Measurements from ENCODE around the gene MITD1.
"Not testable (repeated sequence)": the region's sequence is repeated elsewhere in the genome, so short reads cannot be mapped to it uniquely, and the experiment has no call there.

MITD1 gene

DNA sequence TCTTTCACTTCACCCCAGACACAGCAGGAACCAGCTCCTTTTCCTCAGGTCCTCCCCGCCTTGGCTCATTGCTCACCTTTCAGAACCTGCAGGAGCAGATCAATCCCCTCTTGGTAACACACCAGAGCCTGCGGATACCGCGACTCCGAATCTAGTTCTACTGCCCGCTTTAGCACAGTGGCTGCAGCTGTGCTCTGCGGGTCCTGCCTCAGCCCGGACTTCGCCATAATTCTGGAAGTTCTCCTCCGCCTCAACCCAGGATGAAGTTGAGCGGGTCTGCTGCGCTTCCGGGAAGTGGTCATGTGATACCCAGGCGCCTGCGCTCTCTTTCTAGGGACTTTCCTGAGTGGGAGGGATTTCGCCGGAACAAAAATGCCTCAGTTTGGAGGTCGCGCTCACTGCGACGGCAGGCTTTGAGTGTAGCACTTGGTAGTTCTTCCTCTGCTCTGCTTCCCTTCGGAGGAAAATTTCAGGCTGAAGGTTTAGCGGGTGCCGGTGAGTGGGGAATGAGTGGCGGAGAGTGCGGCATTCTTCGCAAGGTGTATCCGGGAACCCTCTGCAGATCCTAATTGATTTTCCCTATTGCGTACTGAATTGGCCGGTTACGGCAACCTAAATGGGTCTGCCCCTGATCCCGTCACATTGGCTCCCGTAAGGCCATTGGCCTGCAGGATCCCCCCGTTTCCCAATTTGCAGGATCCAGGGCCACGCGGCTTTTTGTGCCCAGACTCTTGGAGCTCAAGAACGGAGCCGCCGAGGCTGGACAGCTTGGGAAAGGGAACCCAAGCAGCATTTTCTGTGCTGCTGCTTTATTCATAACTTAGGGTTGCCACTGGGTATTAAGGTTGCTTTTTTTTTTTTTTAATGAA, at the start of gene MITD1, which contains the start of gene MRPL30:
Gene MITD1 (minus strand): TSS at position 304 of the 869 bp plus-strand sequence. CDS start 77 bp downstream, at position 227.
Gene MRPL30 (plus strand): TSS at position 430 of the 869 bp plus-strand sequence. CDS start 5,020 bp downstream, outside the sequence.
- DNase-seq = peak; percentile 88 to 97

DNA sequence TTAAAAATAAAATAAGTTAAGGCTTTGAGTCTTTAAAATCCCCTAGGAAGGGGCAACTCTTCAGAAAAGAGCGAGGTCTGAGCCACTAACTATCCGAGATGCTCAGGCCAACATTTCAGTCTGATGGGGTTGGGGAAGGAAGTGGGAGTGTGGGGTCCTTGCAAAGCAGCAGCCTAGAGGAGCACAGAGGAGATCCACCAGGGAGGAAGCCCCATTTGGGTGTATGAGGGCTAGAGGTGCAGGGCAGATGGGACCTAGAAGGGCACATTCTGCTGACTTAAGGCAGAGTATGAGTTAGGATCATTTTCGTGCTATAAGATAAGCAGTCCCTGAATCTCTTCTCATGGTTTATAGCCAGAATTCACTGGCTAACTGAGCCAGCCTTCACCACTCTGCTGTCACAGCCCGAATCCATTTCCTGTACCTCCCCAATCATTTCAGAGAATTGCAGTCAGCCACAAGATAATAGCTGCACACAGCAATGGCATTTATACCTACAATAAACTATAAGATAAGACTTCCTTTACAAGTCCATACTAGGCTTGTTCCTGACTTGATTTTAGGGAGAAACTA, 37.2 kb upstream of the MITD1 start:
- no peak for DNase-seq

DNA sequence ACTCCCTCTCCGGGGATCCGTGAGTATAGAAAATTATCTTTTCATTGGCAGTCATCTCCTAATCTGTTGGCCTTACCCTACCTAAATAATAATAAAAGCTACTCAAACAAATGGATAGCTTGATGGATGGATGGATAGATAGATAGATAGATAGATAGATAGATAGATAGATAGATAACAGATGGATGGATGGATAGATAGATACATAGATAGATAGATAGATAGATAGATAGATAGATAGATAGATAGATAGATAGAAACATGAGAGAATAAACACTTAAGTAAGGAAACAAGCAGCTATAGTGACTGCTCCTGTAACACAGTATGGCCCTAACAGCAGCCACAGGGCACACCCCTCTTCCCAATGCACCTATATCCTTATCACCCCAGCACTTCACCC, 35.2 kb upstream of the MITD1 start:
- DNase-seq = no peak

DNA sequence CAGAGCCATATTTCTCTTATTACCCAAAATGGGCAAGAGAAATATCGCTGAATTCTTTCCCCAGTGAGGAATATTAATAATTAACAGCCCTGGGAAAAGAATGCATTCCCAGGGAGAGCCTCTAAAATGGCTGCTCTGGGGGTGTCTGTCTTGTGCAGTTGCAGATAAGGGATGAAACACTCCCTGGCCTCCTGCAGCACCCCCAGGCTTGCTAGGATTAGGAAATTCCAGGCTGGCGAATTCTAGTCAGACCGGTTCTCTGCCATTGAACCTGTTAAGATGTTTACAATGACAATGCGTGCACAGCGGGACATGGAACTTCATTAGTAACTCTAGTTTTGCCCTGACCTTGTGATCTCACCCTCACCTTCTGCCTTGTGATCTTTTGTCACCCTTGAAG, 24.6 kb upstream of the MITD1 start:
- no peak for DNase-seq

DNA sequence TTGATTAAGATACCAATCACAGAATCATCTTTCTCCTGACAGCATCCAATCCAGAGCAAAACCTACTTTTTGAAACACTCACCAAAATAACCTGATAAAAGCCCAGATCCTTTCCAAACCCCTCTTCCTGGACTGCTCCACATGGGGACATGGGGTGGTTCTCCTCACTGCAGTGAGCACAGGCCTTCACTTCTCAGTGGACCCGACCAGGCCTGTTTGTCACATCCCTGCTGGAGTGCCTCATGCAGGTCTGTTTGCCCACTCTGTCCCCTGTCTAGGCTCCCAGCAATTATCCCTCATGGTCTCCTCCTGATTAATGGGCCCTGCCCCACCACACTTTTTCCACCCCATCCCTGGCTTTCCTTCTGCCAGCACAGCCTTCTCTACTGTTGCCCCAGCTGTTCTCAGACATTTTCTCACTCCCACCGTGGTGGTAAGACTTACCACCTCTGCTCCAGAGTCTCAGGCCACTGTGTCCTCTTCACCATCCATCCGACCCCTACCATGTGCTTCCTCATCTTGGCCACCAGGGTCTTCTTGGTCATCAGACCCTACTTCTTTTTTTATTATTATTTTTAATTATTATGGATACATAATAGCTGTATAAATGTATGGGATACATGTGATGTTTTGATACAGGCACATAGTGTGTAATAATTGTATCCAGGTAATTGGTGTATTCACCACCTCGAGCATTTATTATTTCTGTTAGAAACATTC, 21.3 kb upstream of the MITD1 start:
- no peak for DNase-seq

DNA sequence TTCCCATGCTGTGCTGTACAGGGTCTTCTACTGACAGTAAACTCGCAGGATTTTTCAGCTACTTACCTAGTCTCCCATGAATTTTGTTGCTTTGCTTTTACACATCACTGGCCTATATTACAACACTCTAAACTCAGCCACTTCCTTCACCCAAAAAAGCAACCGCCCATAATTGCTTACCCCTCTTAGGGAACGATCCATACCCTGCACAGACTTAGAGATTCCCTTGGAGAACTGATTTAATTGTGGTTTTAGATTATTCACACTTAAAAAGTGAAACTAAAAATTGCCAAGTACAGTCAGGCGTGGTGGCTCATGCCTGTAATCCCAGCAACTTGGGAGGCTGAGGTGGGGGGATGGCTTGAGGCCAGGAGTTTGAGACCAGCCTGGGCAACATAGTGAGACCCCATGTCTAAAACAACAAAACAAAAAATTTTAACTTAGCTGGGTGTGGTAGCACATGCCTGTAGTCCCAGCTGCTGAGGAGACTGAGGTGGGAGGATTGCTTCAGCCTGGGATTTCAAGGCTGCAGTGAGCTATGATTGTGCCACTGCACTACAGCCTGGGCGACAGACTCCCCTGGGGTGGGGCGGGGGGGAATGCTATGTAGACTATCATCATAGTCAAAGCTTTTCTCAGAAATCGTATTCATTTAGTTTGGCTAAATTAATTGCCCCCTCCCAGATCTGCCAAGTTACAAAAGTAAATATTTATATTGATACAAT, 19.4 kb upstream of the MITD1 start:
- no peak for DNase-seq

DNA sequence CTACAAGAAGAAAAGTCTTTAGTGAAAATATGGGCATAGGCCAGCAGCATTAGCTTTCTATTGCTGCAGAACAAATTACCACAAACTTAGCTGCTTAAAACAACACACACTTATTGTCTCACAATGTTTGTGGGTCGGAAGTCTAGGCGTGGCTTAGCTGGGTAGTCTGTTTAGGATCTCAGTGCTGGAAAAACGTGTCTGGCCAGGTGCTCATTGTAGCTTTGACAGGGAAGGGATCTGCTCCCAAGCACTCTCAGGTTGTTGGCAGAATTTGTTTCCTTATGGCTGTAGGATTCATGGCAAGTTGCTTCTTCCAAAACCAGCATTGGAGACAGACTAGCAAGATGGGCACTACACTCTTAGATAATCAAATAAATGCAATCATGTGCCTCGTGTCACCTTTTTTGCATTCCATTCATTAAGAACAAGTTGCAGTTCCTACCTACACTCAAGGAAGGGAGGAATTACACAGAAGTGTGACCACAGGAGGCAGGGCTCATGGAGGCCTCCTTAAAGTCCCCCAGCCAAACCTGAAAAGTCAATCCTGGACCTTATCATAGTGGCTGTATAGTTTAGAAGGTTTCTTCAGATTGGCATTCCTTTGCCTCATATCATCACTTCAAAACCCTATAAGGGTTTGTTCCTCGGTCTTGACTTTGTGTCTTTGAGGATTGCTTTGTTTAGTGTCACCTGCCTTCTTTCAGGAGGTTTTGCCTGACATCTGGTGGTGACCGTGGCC, 17.4 kb upstream of the MITD1 start:
- DNase-seq = no peak

DNA sequence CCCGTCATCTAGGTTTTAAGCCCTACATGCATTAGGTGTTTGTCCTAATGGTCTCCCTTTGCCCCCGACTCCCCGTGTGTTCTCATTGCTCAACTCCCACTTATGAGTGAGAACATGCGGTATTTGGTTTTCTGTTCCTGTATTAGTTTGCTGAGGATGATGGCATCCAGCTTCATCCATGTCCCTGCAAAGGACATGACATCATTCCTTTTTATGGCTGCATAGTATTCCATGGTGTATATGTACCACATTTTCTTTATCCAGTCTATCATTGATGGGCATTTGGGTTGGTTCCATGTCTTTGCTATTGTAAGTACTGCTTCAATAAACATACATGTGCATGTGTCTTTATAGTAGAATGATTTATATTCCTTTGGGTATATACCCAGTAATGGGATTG, 11.5 kb upstream of the MITD1 start:
- DNase-seq = not testable (repeated sequence)

DNA sequence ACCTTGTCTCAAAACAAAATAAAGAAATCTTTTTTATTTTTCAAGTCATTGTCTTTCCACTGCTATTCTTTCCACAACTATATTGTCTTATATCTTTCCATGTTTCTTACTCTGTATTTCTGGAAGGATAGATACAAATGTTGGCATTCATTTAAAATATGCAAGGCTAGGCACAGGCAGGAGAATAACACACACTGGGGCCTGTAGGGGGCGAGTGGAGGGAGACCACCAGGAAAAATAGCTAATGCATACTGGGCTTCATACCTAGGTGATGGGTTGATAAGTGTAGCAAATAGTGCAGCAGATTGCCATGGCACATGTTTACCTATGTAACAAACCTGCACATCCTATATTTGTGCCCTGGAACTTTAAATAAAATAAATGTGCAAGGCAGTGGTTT, 9.7 kb upstream of the MITD1 start:
- DNase-seq = no peak

DNA sequence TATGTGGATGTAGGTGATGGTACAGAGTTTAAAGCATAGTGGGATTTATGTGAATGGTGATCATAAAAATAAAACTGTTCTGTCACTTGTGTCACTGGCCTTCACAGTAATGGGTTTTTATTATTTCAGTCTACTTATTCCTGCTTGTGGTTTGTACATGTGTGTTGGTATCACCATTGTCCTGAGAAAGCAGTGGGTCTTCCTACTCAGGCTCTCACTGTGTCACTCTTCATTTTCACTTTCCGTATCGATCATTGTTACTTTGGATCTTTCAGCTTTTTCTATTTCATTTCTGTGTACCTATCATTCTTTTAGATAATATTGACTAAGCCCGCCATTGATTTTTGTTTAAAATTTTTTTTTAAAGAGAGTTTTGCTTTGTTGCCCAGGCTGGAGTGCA, 7.5 kb upstream of the MITD1 start:
- no peak for DNase-seq

DNA sequence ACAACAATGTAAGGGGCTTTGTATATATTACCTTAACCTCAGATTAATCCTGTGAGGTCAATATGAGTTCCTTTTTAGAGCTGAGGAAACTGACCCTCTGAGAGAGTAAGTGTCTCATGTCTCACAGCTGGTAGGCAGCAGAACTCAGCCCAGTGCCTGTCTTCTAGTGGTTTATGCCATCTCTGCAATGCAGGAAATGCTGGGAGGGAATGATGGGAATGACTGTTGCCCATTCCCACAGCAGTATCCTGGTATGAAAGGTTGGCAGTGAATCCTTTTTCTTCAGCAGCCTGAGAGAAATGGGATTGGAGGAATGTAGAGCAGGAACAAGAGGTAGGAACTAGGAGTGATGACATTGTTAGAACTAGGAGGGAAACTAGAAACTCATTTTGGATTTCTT, 6.2 kb upstream of the MITD1 start:
- no peak for DNase-seq

DNA sequence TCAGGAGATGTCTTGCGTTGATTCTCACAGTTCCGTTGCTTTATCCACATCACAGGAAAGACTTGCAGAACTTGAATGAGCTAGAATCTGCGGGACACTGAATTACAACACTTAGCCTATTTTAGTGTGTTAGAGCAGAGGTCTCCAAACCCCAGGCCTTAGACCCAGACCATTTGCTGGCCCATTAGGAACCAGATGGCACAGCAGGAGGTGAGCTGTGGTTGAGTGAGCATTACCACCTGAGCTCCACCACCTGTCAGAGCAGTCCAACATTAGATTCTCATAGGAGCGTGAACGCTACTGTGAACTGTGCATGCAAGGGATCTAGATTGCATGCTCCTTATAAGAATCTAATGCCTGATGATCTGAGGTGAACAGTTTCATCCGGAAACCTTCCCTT, 4.0 kb upstream of the MITD1 start:
- no peak for DNase-seq

DNA sequence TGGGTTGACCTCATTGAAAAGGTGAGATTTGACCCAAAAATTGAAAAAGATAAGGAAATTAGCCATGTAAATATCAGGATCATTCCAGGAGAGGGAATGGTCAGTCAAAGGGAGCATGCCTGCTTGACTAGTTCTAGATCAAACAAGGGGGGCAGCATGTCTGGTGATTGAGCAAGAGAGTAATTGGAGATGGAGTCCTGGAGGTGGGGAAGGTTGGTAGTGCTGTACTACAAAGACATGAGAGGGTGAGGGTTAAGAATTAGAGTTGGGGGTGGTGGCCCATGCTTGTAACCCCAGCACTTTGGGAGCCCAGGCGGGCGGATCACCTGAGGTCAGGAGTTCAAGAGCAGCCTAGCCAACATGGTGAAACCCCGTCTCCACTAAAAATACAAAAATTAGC, 2.2 kb upstream of the MITD1 start:
- no peak for DNase-seq

DNA sequence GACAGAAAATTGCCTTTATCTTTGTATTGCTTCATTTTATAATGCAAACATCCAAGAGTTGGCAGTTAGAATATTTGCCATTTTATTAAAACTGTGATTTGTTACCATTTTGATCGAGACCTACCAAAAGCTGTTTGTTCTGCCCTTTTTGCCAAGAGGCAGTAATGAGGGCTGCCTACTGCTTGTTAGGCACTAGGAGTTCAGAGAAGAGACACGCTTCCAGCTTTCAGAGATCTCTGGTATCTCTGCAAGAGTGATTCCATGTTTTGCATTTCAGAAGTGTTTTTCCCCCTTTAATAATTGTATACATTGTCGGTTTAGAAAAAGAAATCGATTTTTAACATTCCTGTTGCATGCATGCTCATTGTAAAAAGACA, 754 bp upstream of the MITD1 start:
- peak in 1 of 2 experiments; percentile 23 for DNase-seq

DNA sequence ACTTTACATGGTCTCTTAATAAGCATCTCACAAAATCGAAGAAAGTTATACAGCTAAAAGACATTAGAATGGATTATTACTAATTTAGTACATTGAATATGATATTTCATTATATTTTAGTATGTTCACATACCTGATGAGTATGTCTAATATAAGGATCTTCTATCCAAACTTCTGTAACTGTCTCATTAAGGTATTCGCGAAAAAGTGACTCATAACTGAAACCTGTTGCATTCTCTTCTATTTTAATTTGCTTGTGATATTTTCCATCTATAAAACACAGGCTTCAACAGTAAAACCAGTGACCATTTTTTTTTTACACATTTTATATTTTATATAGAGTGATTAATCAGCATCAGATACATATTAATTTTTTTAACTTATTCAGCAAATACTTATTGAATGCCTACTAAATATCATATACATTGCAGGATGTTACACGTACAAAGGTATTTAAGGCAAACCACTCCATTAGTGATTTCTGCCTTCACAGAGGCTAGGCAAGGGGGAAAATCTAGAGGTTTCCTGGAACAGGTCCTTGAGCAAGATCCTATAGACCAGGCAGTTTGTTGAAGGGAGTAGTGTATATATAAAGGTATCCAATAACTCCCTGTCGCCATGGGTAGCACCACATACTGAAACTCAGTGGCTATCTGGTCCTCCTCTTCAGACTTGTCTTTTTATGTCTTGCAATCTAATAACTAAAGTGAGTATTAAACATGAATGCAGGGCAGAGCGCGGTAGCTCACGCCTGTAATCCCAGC, 9.3 kb downstream of the MITD1 start:
- DNase-seq = no peak

DNA sequence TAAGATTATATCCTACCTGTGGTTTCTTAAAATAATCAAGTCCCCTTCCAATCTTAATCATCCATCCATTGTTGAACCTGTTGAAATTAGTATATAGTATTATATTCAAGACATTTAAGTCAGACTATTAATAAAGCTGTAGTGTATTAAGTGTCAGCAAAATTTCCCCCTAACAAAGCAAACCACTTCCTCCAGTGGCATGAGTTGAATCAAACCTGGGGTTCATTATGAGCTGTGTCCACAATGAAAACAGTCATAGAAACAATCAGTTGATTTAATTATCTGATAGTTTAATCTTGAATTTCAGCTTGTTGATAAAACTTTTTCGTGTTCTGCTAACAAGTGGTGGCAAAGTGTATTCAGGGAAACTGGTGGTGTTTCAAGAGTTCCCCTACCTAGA, 11.3 kb downstream of the MITD1 start:
- no peak for DNase-seq

DNA sequence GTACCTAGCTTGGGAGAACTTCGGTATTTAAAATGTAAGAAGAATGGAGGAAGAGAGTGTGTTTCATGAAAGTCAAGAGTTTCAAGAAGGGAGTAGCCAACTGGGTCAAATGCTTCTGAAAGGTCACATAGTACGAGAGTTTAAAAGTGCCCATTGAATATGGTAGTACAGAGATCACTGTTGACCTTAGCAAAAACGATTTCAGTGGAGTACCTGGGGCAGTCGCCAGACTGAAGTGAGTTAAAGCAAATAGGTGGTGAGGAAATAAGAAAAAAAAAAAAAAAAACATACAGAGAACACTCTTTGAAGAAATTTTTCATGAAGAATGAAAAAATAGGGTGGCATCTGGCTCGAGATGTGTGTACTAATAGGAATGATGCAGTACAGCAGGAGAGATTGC, 14.6 kb downstream of the MITD1 start:
- no peak for DNase-seq

DNA sequence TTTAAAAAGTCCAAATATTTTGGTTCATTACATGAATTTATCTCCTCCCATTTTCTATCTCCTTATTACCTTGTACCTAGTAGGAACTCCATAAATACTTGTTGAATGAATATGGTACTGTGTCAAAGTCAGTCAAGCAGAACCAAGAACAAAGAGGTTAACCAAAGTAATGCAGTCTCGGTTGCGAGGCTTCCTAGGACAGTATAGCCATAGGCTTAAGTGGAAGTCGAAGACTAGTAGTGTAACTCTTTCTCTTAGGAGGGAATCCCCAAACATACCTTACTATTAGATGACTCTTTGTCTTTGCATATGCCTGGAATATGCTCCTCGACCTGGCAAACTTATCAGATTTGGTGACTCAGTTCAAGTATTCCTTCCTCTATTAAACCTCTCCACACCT, 21.3 kb downstream of the MITD1 start:
- DNase-seq = no peak

DNA sequence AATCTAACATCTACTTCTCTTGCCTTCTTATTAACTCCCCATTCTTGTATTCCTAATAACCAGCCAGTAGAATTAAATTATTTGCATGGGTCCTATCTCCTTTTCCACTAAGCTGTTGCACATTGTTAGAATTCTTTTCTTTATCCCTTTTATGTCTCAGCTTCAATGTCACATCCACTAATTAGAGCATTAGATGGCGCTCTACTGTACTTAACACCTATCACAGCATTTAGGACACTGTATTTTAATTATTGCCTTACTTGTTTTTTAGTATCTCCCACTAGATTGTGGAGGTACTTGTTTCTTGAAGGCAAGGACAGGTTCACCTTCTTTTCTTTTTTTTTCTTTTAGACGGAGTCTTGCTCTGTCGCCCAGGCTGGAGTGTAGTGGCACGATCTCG, 22.3 kb downstream of the MITD1 start:
- no peak for DNase-seq

DNA sequence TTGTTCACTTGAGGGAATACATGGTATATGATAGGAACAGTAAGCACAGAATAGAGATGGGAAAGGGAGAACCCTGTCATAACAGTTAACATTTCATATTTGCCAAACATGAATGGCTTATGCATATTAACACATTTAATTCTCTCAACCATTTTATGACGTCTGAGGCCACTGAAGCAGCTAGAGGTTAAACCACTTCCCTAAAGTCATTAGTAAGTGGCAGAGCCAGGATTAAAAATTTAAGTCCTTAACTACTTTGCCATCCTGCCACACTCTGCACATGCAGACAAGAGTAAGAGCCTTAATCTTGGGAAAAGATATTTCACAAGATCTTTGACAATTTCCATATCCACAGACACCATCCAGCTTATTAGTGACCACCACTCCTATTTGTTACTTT, 24.0 kb downstream of the MITD1 start:
- no peak for DNase-seq

DNA sequence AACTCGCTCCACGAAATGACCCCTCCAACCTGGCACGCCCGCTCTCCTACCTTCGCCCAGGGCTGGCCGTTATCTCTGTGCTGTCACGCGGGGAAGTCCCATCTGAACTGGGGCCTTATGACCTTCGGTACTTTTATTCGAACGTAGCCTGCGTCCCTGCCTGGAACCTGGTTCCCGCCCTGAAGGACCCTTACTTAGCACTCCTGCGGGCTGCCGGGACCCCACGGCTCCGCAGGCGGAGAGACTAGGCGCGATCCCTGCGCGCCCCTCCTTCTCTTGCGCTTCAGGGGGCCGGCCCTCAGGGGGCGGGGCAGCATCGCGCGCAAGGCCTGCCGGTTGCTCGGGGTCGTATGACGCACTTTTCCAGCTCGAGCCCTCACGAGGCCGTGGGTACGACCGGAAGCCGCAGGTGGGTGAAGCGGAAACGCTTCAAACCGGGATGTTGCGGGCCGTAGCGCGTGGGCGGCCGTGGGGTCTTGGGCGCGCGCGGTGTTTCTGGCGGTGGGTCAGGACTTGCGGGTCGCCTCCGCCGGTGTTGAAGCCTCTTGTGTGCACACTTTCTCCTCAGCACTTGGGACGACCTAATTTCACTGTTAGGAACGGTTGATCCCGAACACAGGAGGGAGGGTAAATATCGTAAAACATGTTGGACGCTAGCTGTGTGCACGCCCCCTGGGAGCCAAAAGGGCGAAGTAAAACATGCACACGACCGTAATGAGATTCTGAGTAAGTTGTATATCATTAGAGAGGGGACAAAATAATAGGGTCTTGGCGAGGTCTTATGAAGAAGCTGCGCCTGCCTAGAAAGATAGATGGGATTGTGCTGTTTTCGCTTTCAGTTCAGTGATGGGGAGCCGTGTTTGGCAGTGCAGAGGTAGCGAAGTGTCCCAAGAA, 26.0 kb downstream of the MITD1 start, which contains the start of the genes LIPT1 and TSGA10:
Gene LIPT1 (plus strand): TSS at position 325 of the 894 bp plus-strand sequence. CDS start 6,991 bp downstream, outside the sequence.
Gene TSGA10 (minus strand): TSS at position 300 of the 894 bp plus-strand sequence. CDS start 45,503 bp downstream, outside the sequence.
- DNase-seq = peak; percentile 91 to 92
